ENCODE results near the gene SLC25A18. TPM values are rescaled to one million over a fixed set of nuclear protein-coding genes. Genes with fewer than 3 reads are reported as not detected.
A peak's percentile ranks its signal among the peaks of the same experiment; 100 is the strongest.
"Not testable (repeated sequence)": the region's sequence is repeated elsewhere in the genome, so short reads cannot be mapped to it uniquely, and the experiment has no call there.

SLC25A18 gene
- total RNA-seq, 4 donors from 2014 or later: 0.26 to 3.1 (median 0.80) TPM

DNA sequence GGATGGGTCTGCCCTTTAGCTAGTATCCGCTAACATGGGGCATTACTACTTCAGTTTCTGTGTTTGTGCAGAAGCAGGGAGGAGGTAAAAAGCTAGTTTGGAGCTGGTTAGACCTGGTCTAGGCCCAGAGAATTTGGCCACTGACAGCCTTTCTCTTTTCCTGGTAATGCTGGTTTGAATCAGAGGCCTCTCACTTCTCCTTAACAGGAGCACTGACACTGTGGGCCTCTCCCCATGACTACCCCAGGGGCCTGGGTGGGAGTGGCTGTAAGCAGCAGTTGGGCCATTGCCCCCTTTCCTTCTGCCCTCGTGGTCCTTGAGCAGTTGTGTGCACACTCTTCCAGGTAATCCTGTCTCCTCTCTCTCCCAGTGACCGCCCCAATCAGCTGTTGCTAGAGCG lies 8.5 kb upstream of the SLC25A18 start:
- Histone ChIP-seq H3K36me3 (no peaks in the 10 kb centered on the region), H3K4me3 (no peak overlapping the region), H3K27ac (no peak overlapping the region), H3K27me3 (no peaks in the 10 kb centered on the region), H3K4me1 (no peaks in the 10 kb centered on the region), H3K9me3 (no peaks in the 10 kb centered on the region)
- DNase-seq (ENCODE audit: low spot score in 2 of 2): no peak
- WGBS: 86% methylated on average over 4 of the region's 4 CpGs
- no peak for TF ChIP-seq POLR2A (IDR thresholded peaks at IDR 0.05)
- no peak for TF ChIP-seq POLR2AphosphoS5 (IDR thresholded peaks at IDR 0.05)
- no peak for TF ChIP-seq CTCF (IDR thresholded peaks at IDR 0.05)

DNA sequence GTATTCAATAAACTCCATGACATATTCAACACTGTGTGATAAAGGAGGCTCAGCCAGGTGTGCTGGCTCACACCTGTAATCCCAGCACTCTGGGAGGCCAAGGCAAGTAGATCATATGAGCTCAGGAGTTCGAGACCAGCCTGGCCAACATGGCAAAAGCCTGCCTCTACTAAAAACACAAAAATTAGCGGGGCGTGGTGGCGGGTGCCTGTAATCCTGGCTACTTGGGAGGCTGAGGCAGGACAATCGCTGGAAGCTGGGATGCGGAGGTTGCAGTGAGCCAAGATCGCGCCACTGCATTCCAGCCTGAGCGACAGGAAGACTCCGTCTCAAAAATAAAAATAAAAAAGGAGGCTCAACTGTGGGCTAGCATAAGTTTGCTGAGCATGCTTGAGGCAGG lies 4.1 kb upstream of the SLC25A18 start:
- Histone ChIP-seq H3K4me3 (no peak overlapping the region), H3K36me3 (no peaks in the 10 kb centered on the region), H3K9me3 (no peaks in the 10 kb centered on the region), H3K27me3 (no peaks in the 10 kb centered on the region), H3K4me1 (peaks cover 10% of the 10 kb centered on the region), H3K27ac (no peak overlapping the region)
- TF ChIP-seq EP300 (IDR thresholded peaks at IDR 0.05) (no peak), CTCF (IDR thresholded peaks at IDR 0.05) (no peak), POLR2AphosphoS5 (IDR thresholded peaks at IDR 0.05) (no peak), POLR2A (IDR thresholded peaks at IDR 0.05) (no peak)
- 96% methylated on average over 10 of the region's 10 CpGs for WGBS
- no peak for DNase-seq (ENCODE audit: low spot score in 2 of 2)

DNA sequence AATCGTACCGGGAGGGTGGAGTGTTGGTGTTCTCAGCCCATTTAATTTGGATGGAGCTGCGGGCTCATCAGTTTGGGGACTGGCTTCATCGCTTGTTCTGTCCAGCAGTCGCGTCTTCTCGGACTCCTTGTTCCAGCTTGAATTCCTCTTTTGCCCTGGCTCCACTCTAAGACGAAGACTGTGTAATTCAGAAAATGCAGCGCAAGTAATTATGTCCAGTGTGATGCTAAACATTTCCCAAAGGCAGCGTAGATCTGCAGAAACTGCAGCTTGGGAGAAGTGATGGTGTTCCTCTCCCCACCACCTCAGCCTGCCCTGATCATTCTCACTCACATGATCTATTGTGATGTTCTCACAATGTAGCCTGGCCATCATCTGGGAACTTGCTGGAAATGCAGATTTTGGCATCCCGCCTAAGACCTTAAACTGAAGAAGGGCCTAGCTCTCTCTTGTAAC lies 666 bp downstream of the SLC25A18 start:
- peak overlapping the region; percentile 9 for H3K4me3 ChIP-seq
- H3K9me3 ChIP-seq: no peaks in the 10 kb centered on the region
- H3K27ac ChIP-seq: peak overlapping the region; percentile 77
- H3K4me1 ChIP-seq: peaks cover 17% of the 10 kb centered on the region
- TF ChIP-seq EP300 (IDR thresholded peaks at IDR 0.05) (peak; percentile 78), POLR2AphosphoS5 (IDR thresholded peaks at IDR 0.05) (no peak)
- DNase-seq (ENCODE audit: low spot score in 2 of 2): no peak
- no peaks in the 10 kb centered on the region for H3K36me3 ChIP-seq
- 76% methylated on average over 11 of the region's 11 CpGs for WGBS
- no peaks in the 10 kb centered on the region for H3K27me3 ChIP-seq

- WGBS: 93% methylated on average over 19 of the region's 19 CpGs
- not testable (repeated sequence) for H3K27ac ChIP-seq; H3K9me3 ChIP-seq; H3K4me3 ChIP-seq; H3K36me3 ChIP-seq; H3K27me3 ChIP-seq; DNase-seq (ENCODE audit: low spot score in 2 of 2)
- H3K4me1 ChIP-seq: peaks cover 34% of the 10 kb centered on the region
Observed at GRCh38 chr22:17566016-17566687, 2.9 kb downstream of the SLC25A18 start.

GRCh38 chr22:17566776-17567175 lies 3.5 kb downstream of the SLC25A18 start:
- no peak for DNase-seq (ENCODE audit: low spot score in 2 of 2)
- Histone ChIP-seq H3K4me1 (peaks cover 40% of the 10 kb centered on the region), H3K4me3 (no peak overlapping the region), H3K27me3 (no peaks in the 10 kb centered on the region), H3K9me3 (no peaks in the 10 kb centered on the region), H3K27ac (no peak overlapping the region), H3K36me3 (no peaks in the 10 kb centered on the region)
- 80% methylated on average over 10 of the region's 10 CpGs for WGBS
- TF ChIP-seq CTCF (IDR thresholded peaks at IDR 0.05) (no peak), POLR2AphosphoS5 (IDR thresholded peaks at IDR 0.05) (no peak), EP300 (IDR thresholded peaks at IDR 0.05) (no peak), POLR2A (IDR thresholded peaks at IDR 0.05) (no peak)

- WGBS: 50% methylated on average over 8 of the region's 8 CpGs
- DNase-seq (ENCODE audit: low spot score in 2 of 2): no peak
- Histone ChIP-seq H3K4me1 (peaks cover 27% of the 10 kb centered on the region), H3K36me3 (no peaks in the 10 kb centered on the region), H3K9me3 (no peaks in the 10 kb centered on the region), H3K27me3 (no peaks in the 10 kb centered on the region), H3K4me3 (peak overlapping the region; percentile 36), H3K27ac (peak overlapping the region; percentile 84)
- TF ChIP-seq EP300 (IDR thresholded peaks at IDR 0.05) (no peak), POLR2A (IDR thresholded peaks at IDR 0.05) (no peak), POLR2AphosphoS5 (IDR thresholded peaks at IDR 0.05) (no peak), CTCF (IDR thresholded peaks at IDR 0.05) (no peak)
Observed at GRCh38 chr22:17569971-17570511, 6.7 kb downstream of the SLC25A18 start.
